ENCODE results near the gene FAAP24.
"Not testable (repeated sequence)": the region's sequence is repeated elsewhere in the genome, so short reads cannot be mapped to it uniquely, and the experiment has no call there.

FAAP24 gene

GRCh38 chr19:33000510-33000909 lies 28.5 kb downstream of the FAAP24 start:
- DNase-seq, result peak in 1 of 2 donors; percentile 19

- DNase-seq, result no peak
These were observed 28.9 kb downstream of the FAAP24 start for GRCh38 chr19:33000910-33001309.

- DNase-seq, result not testable (repeated sequence)
These were observed 30.3 kb downstream of the FAAP24 start for GRCh38 chr19:33002126-33002865.

GRCh38 chr19:33003424-33004024 lies 31.5 kb downstream of the FAAP24 start:
- not testable (repeated sequence) for DNase-seq

- no peak for DNase-seq
These were observed 33.4 kb downstream of the FAAP24 start for GRCh38 chr19:33005440-33005839.

GRCh38 chr19:33008738-33009137 lies 36.7 kb downstream of the FAAP24 start:
- DNase-seq, result no peak

- not testable (repeated sequence) for DNase-seq
These were observed 38.8 kb downstream of the FAAP24 start for GRCh38 chr19:33010891-33011290.

- DNase-seq, result no peak
These were observed 50.6 kb downstream of the FAAP24 start for GRCh38 chr19:33022472-33023116.

GRCh38 chr19:33024398-33024797 lies 52.4 kb downstream of the FAAP24 start:
- no peak for DNase-seq

- not testable (repeated sequence) for DNase-seq
These were observed 53.6 kb downstream of the FAAP24 start for GRCh38 chr19:33025468-33026238.

GRCh38 chr19:33026602-33027001 lies 54.6 kb downstream of the FAAP24 start:
- not testable (repeated sequence) for DNase-seq

Measured in CD4-positive, alpha-beta T cell treated with Interleukin-4 for 1 hour (primary cell).